ENCODE data around the gene SLIT3.

DNA sequence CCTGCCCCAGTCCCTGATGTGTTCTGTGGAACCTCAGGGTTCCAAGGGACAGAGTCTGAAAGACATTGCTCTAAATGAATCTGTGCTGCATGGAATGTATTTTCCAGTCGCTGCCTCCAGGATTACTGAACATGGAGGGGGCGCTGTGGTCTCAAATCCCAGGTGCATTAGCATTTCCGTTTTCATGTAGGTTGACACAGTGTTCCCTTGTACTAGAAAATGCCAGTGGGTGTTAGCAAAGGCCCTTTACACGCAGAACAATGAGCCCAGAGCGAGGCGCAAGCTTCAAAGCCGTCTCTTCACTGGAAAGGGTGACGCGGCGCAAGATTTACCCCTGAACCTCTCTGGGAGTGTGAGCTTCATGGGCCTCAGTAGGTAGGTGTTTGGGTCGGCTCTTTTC is 308.3 kb downstream of the SLIT3 start:
- TF ChIP-seq, protein P1, sequence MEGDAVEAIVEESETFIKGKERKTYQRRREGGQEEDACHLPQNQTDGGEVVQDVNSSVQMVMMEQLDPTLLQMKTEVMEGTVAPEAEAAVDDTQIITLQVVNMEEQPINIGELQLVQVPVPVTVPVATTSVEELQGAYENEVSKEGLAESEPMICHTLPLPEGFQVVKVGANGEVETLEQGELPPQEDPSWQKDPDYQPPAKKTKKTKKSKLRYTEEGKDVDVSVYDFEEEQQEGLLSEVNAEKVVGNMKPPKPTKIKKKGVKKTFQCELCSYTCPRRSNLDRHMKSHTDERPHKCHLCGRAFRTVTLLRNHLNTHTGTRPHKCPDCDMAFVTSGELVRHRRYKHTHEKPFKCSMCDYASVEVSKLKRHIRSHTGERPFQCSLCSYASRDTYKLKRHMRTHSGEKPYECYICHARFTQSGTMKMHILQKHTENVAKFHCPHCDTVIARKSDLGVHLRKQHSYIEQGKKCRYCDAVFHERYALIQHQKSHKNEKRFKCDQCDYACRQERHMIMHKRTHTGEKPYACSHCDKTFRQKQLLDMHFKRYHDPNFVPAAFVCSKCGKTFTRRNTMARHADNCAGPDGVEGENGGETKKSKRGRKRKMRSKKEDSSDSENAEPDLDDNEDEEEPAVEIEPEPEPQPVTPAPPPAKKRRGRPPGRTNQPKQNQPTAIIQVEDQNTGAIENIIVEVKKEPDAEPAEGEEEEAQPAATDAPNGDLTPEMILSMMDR (conservative IDR thresholded peaks at IDR 0.05; ENCODE audit: low read depth, low read length), result peak; percentile 49
- no peak for TF ChIP-seq EZH2 (IDR thresholded peaks at IDR 0.05; ENCODE audit: low read length, unreplicated experiment)

Data from PC-3 (cell line).